Epithelial cell of proximal tubule (primary cell): Measurements from ENCODE around the gene ZNF79. TPM values are rescaled to one million over a fixed set of nuclear protein-coding genes. Genes with fewer than 3 reads are reported as not detected.

ENCODE experiments used
- DNase-seq: peaks from one replicate; pipeline ENCODE4 v3.0.0-alpha.2; 2011; ENCODE audit warnings: low read depth
- H3K4me3 ChIP-seq: 2 replicates; pipeline ENCODE4 v1.5.1; 2011; ENCODE audit warnings: low read depth, mild to moderate bottlenecking, low read length
- total RNA-seq: library from RNA; depleted of rRNA; stranded (reverse); fragments of >200 nt; gene quantifications from 2 replicates; pipeline ENCODE4 v1.2.3, GENCODE V29; 2015
- TF ChIP-seq, protein P1 (sequence below): conservative IDR thresholded peaks from 2 replicates; pipeline ENCODE4 v1.5.1; 2012; ENCODE audit warnings: low read depth, mild to moderate bottlenecking, low read length

ZNF79 gene
- total RNA-seq, 1 donor from 2014 or later = 7.4 TPM

DNA sequence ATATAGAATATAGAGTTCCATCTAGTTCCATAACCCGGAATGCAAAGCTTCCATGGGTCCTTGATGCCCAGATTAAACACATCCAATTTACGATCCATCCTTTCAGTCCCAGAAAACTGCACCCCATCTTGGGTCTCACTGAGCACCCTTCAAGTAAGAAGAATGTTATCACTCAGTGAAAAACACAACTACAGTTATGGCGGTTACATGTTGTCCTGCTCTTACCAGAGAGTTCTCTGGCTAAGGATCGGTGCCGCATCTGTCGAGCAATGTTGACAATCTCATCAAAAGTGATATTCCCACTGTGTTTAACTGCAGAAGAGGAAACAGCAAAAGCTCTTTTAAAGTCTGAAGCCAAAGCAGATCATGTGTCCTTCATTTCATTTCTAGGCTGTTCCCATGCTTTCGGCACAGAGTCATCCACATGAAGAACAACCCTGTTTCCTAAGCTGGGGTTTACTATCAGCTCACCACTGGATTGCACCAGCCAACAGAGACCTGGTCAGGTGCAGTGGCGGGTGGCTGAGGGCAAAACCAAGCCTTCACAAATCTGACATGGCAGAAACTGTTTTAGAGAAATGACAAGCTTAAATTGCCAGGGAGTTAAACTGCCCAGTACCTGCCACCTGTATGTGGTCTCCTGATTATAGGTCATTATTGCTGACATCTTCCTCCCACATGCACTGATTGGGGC lies 24.1 kb downstream of the ZNF79 start:
- peak overlapping the region; percentile 97 for H3K4me3 ChIP-seq
- DNase-seq = no peak
- TF ChIP-seq, protein P1, sequence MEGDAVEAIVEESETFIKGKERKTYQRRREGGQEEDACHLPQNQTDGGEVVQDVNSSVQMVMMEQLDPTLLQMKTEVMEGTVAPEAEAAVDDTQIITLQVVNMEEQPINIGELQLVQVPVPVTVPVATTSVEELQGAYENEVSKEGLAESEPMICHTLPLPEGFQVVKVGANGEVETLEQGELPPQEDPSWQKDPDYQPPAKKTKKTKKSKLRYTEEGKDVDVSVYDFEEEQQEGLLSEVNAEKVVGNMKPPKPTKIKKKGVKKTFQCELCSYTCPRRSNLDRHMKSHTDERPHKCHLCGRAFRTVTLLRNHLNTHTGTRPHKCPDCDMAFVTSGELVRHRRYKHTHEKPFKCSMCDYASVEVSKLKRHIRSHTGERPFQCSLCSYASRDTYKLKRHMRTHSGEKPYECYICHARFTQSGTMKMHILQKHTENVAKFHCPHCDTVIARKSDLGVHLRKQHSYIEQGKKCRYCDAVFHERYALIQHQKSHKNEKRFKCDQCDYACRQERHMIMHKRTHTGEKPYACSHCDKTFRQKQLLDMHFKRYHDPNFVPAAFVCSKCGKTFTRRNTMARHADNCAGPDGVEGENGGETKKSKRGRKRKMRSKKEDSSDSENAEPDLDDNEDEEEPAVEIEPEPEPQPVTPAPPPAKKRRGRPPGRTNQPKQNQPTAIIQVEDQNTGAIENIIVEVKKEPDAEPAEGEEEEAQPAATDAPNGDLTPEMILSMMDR = no peak

DNA sequence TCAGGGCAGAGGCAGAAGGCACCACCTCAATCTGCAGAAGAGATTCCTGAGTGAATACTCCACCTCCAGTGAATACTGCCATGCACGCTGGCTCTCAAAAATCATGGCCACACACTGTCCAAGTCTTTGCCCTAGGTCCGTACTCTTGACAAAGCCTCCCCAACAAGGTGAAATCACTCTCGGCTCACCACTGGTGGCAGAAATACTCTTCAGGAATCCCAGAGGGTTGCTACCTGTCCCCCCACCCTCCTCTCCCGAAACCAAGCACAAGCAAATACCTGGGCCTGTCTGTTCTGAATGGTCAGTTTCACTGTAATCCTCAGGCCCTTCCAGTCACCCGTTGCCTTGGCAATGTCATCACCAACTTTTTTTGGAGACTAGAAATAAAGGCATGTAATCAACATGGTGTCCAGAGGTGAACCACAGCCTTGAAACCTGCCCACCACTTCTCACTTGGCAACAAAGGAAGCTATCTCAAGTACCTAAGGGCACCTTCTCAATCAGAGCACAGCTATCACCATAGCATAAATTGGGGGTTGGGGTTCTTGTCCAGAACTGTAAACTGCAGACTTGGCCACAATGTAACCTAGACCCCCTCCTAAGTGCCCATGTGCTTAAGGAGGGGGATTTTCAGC lies 25.3 kb downstream of the ZNF79 start:
- TF ChIP-seq, protein P1 = no peak
- DNase-seq = no peak
- peak overlapping the region; percentile 97 for H3K4me3 ChIP-seq

DNA sequence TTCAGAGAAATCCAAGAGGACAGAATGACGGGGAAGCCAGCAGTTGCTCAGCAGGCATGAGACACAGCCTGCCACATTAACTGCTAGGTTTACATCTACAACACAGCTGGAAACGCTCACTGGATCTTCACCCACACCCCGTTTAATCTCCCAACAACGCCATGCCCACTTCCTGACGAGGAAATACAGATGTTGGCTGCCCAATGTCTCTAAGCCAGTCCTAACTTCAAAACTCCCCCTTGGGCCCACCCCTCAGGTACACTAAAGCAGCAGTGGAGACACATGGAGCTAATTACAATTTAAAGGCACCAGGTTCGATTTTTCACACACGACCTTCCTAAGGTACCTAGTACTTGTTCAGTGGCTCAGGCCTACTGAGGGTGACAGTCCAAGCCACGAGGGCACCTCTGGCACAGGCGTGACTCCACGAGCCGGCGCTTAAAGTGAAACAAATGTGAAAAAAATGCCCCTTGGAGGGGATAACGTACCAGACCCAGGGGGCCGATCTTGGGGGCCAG lies 26.1 kb downstream of the ZNF79 start:
- no peak for DNase-seq

DNA sequence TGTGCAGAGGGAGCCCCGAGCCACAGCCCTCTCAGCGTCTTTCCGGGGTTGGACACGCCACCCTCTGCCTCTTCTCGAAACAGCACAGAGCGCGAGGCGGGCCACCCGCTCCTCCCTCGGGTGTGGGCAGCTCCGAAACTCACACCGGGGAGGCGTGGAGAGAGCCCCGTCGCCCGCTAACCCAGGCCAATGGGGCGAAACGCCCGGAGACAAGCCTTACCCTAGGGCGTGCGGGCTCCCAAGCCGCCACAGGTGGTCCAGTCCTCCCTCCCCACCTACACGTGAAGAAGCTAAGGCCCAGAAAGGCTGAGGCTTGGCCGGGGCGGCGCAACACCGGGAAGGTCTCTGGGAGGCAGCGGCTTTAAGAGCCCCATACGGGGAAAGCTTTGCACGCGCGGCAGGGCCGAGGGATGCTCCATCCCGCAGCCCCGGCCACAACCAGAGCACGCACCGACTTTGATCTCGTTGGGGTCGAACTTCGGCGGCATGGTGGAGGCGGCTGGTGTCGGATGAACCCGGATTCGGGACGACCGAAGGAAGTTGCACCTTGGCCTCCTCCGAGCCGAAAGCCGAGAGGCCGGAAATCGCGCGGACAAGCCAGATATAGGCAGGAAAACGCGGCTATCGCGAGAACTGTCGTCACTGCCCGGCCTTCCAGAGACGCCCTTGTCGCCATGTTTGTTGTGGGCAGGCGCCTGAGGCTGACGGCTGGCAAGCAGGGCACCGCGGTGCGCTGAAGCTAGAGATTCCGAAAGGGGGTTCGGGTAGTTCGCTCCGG lies 26.8 kb downstream of the ZNF79 start, which contains the start of the genes LRSAM1 and RPL12:
Gene LRSAM1 (plus strand): TSS at position 681 of the 778 bp plus-strand sequence. CDS start 3,018 bp downstream, outside the sequence.
Gene RPL12 (minus strand): TSS at position 577 of the 778 bp plus-strand sequence. CDS start 89 bp downstream, at position 488.
- H3K4me3 ChIP-seq = peak within 1 kb of the TSS; percentile 97
- peak; percentile 52 for DNase-seq
- TF ChIP-seq, protein P1 = no peak

More for the DNA sequence above, 26.1 kb downstream of the ZNF79 start:
- TF ChIP-seq, protein P1 = no peak
- peak overlapping the region; percentile 97 for H3K4me3 ChIP-seq

DNA sequence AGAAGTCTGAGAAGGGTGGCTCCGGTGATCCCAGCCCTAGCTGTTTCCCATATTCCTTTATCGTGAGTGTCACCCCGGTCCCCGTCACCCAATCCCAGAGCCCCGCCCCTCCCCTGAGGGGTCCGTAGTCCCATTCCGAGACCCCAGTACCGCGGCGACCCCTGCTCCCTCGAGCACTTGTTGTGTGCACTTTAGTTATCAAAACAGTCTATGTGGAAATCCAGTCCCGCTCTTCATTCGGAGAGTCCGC lies 27.4 kb downstream of the ZNF79 start:
- TF ChIP-seq, protein P1 = no peak
- H3K4me3 ChIP-seq = peak overlapping the region; percentile 97
- no peak for DNase-seq

DNA sequence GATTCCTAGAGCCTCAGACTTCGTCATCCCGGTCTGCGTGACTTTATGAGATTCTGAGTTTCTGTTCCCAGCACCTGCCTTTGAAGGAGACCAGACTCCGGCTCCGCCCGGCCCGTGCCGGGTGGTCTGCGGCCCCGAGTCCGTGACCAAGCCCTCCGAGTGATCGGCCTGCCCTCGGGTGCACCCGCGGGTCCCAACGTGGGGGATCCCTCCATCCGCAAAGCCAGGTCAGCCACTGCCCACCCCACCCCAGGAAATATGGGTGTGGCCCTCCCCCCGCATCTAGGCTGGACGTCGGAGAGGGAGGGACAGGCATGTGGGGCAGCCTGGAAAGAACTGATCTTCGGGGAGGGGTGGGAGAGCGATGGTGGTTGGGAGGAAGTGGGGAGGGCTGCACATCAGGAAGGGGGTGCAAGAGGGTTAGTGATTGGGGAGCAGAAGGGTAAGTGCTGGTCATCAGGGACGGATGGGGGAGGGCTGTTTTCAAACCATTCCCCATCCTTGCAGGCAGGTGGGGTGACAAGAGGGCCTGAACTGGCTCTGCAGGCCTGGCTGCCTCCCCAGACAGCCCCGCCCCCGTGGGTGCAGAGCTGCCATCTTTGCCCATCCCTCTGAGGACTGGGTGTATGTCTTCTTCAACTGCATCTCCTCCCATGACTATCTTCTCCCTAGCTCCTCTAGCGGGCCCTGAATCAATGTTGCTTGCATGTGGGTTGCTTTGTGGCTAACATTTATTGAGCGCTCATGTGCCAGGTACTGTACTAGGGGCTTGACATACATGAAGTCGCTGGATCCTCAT lies 27.9 kb downstream of the ZNF79 start:
- peak overlapping the region; percentile 97 for H3K4me3 ChIP-seq
- no peak for DNase-seq
- TF ChIP-seq, protein P1 = no peak
